NCI-H524 treated with DMSO at 0.1 percent for 48 hours (cell line): ENCODE measurements around the gene MAPK11.

Experiments used
- DNase-seq: peaks from one replicate; lab custom pipeline; 2025; lab: John Stamatoyannopoulos, UW

Gene MAPK11

GRCh38 chr22:50293441-50294318, 23.5 kb upstream of the MAPK11 start:
- DNase-seq, result no peak

DNA sequence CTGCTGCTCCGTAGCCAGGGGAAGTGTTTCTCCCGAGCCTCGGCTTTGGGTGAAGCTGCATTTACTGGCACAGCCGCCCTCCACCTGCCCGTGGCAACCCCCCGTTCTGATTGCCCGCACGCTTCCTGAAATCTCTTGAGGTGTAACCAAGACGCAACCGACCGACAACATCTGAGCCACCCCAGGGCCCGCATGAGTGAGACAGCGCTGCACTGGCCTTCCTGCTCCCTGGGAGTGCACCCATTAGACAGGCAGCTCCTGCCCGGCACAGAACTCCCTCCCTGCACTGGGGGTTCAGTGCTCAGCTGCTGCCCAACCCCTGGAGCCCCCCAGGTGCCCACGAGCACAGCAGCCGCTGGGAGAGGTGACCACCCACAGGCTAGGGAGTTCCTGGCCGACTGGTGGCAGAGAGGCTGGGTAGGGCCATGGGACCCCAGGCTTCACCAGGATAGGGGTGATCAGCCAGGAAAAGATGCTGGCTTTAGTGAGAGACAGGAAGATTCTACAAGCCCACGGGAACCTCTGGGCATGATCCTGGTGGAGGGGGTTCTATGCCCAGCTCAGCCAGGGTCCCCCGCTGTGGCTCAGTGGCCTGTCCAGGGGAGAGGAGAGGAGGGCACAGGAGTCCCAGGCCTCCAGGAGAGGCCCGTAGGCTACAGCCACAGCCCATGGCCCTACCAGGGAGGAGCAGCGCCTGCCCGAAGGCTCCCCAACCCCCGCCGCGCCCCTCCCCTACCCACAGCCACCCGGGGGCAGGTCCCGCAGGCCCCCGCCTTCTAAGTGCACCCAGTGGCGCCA, 22.7 kb upstream of the MAPK11 start:
- DNase-seq, result no peak

DNA sequence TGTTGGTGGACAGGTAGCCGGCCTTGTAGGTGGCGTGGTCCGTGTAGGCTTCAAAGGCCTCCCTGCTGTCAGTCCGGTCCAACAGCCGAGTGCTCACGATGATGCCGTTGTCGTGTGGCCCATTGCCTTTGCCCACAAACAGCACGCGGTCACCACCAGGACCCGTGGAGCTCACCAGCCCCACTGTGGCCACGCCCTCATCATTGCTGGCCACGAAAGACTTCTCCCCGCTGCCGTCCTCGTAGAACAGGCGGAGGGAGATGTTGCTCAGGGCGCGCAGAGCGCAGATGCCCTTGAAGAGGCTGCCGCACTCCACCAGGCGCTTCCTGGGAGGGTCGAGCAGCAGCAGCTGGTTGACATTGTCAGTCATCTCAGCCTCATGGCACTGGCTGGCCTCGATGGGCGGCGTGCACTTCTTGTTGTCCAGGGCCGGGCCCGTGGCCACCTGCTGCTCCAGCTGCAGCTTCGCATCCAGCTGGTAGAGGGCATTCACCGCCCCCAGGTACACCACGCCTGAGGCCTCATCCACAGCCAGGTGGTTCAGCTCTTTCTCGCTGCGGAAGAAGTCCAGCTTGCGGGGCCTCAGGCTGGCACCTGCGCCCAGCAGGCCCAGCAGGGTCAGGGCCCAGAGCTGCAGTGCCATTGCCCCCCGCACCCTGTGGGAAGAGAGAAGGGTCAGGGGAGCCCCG, 19.9 kb upstream of the MAPK11 start:
- no peak for DNase-seq

DNA sequence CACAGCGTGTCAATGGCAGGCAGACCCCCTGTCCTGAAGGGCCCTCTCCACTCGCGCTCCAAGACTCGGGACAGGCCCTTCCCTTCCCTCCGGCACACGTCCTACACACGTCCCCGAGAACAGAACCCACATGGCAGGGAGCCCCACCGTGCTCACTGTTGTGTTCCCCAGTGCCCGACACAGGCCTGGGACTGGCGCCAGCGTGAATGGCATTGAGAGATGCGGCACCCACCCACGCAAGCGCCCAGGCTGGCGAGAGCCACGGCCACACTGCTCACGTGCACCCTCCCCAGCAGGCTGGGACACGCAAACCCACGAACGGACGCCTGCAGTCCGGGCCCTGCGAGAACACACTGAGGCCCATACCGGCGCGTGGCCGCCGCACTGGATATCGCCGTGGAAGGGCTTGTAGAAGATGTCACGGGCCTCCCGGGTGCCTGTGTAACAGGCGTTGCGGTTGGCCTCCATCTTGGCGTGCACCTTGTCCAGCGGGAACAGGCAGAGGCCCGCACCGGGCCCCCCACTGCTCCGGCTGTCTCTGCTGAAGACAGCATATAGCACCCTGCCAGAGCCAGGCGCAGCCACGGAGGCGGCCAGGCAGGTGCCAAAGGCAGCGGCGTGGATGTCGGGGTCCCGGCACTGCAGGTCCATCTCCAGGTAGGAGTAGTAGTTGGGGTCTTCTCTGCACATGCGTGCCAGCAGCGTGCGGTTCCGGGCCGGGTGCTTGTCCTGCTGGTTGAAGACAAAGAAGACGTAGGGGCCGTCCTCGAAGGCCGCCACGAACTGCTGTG, 19.2 kb upstream of the MAPK11 start:
- DNase-seq, result no peak

GRCh38 chr22:50287731-50288130, 17.6 kb upstream of the MAPK11 start:
- DNase-seq, result no peak

DNA sequence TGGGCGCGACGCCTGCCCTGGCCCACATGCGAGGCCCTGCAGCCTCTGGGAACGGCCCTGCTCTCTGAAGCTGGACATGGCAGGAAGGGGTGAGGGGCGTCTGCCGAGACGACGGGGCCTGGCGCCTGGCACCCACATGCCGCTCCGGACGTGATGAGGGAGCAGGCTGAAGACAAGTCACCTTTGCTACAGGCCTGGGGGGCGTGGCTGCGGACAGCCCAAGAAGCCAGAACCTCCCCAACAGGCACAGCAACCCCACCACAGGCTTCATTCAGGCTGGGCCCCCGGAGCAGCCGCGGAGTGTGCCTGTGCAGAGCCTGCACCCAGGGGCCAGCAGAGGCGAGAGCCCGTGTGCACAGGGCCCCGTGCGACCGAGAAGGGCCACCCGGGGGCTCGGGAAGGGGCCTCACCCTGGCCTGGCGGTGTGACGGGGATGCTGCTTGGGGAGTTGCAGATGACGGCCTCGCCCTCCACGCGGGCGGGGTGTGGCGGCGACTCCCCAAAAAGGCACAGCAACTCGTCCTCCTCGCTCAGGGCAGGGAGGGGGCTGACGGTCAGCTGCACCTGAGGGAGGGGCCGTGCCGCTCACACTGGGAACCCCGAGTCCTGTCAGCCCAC, 16.6 kb upstream of the MAPK11 start:
- no peak for DNase-seq

- no peak for DNase-seq
Observed at GRCh38 chr22:50286275-50286674, 16.1 kb upstream of the MAPK11 start.

DNA sequence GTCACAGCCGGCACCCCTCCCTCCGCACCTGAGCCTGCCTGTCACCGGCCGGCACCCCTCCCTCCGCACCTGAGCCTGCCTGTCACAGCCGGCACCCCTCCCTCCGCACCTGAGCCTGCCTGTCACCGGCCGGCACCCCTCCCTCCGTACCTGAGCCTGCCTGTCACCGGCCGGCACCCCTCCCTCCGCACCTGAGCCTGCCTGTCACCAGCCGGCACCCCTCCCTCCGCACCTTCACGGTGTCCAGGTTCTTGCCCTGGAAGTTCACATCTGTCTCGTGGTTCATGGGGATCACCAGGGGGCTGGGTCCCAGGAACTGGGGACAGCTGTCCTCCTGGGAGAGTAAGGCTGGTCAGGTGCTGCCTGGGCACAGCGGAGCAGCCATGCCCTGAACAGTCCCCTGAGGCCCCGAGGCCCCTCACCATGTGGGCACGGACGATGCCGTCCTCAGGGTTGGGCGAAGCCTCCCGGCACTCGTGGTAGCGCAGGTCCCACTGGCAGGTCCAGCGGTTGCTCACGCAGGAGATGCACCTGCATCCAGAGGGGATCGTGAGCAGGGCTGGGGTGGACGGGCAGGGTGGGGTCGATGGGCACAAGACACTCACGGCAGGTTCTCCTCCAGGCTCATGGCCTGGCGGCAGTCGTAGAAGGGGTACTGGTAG, 15.5 kb upstream of the MAPK11 start:
- DNase-seq, result no peak

- DNase-seq, result no peak
Observed at GRCh38 chr22:50284479-50284878, 14.3 kb upstream of the MAPK11 start.

GRCh38 chr22:50283821-50284220, 13.6 kb upstream of the MAPK11 start:
- no peak for DNase-seq

- no peak for DNase-seq
Observed at GRCh38 chr22:50282361-50283155, 12.4 kb upstream of the MAPK11 start.

- no peak for DNase-seq
Observed at GRCh38 chr22:50281957-50282356, 11.8 kb upstream of the MAPK11 start.

GRCh38 chr22:50281384-50281760, 11.2 kb upstream of the MAPK11 start:
- no peak for DNase-seq

DNA sequence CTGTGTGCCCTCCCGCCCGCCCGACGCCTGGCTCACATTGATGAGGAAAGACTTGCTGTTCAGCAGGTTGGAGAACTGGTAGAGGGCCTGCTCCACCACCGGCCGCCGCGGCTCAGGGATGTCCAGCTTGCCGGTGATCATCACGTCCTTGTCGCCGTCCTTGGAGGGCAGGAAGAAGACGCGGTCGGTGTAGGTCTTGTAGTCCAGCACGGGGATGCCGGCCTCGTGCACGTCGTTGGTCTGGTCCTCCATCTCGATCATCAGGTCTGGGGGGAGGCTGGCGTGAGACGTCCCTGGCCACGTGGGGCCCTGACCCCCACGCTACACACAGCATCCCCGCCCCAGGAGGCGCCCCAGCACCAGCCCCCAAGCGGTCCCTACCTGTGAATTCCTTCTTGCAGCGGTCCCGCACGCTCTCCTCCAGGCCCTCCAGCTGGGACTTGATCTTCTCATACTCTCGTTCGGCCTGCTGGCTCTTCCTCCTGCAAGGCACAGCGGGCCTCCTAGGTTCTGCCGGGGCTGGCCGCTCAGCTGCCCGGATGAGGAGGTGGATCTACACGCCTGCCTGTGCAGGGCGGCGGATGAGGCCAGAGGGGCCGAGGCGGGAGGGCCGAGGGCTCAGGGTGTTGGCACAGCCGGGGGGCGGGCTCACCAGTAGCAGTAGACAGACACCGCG, 10.7 kb upstream of the MAPK11 start:
- no peak for DNase-seq

- DNase-seq, result no peak
Observed at GRCh38 chr22:50280022-50280707, 10.0 kb upstream of the MAPK11 start.

GRCh38 chr22:50278956-50279619, 8.9 kb upstream of the MAPK11 start:
- DNase-seq, result no peak

DNA sequence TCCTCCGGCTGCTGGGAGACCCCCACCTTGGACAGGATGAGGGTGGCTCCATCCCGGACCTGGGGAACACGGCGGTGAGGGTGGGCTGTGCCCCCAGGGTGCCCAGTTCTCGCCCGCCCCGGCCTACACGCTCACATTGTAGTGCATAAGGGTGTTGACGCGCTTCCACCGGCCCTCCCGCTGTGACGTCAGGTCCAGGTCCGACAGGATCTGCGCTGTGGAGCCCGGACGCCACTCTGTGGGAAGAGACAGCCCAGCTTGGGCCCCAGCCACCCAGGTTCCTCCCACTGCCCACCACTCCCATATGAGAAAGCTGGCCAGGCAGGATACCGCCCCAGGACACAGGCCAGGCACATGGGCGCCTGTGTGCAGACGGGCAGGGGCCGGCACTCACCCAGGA, 8.3 kb upstream of the MAPK11 start:
- no peak for DNase-seq

GRCh38 chr22:50277761-50278160, 7.6 kb upstream of the MAPK11 start:
- DNase-seq, result no peak
